Measurements from ENCODE around the gene TTYH3.

Gene TTYH3

DNA sequence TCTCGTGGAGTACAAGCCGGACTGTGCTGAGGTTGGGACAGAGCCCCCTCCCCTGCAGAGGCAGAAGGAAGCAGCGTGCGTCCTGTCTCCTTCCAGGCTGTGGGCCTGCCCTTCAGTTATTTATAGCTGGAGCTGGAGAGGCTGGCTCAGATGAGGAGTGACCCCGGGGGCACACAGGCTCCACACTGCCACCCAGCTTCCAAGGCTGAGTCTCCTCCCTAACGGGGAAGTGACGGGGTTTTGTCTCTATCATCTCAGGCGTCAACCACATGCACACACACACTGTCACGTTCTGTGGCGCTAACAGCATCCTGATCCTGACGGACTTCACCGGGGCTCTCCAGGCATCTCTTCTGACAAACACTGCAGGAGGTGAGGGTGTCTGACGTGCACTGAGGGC is 81.6 kb downstream of the TTYH3 start:
- Mint-ChIP-seq H3K9me3 (no peaks in the 10 kb centered on the region), H3K27ac (no peak overlapping the region), H3K36me3 (peaks cover 5% of the 10 kb centered on the region), H3K4me1 (peaks cover 81% of the 10 kb centered on the region), H3K4me3 (no peak overlapping the region)
- DNase-seq (ENCODE audit: low spot score in 2 of 2) (no peak), ATAC-seq (no peak)

DNA sequence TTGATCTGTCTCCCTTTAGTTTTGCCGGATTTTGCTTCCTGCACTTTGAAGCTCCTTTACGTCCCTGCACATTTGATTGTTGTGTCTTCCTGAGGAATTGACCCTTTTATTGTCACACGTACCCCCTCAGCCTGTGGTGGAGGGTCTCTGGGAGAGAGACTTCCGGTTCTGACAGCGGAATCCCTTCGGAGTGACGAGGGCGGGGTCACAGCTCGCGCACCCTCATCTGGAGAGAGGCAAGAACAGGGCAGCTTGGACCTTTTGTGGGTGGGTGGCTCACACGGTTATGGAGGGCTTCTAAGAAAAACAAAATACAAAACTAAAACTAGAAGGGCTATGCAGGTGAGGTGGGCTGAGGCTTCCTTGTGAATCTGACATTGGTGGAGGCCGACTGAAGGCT is 82.2 kb downstream of the TTYH3 start:
- no peak overlapping the region for H3K27ac Mint-ChIP-seq
- DNase-seq (ENCODE audit: low spot score in 2 of 2) (no peak), ATAC-seq (no peak)
- no peak overlapping the region for H3K4me3 Mint-ChIP-seq
- H3K9me3 Mint-ChIP-seq = no peaks in the 10 kb centered on the region
- H3K36me3 Mint-ChIP-seq = peaks cover 5% of the 10 kb centered on the region
- peaks cover 87% of the 10 kb centered on the region for H3K4me1 Mint-ChIP-seq
